Body of pancreas (tissue), 4 donors: ENCODE results near the gene MMAA. TPM values are rescaled to one million over a fixed set of nuclear protein-coding genes. Genes with fewer than 3 reads are reported as not detected.
A peak's percentile ranks its signal among the peaks of the same experiment; 100 is the strongest.

Source experiments
- ATAC-seq: fragments of 150-250 bp; one replicate; pipeline ENCODE4 v1.9.1; 2016
- DNase-seq, 4 donors: peaks; one replicate each; pipeline ENCODE4 v3.0.0-alpha.2; 2019
- H3K27ac ChIP-seq, 4 donors: fragments of 200-600 bp; sonication (generic); 1 replicate in 3 of 4; 2 replicates in 1 of 4; pipeline versions ENCODE4 v1.5.1 to v1.6.1; 2016 to 2019; ENCODE audit warnings: mild to moderate bottlenecking in 1 of 4, mixed read lengths in 1 of 4, moderate library complexity in 1 of 4
- H3K27me3 ChIP-seq, 2 donors: fragments of 200-600 bp; sonication (generic); one replicate each; pipeline ENCODE4 v1.6.0; 2016; ENCODE audit warnings: mild to moderate bottlenecking in 1 of 2
- H3K36me3 ChIP-seq, 2 donors: fragments of 200-600 bp; sonication (generic); replicated peaks in 1 of 2; 2 replicates each; pipeline ENCODE4 v1.5.1; 2016; ENCODE audit warnings: low read depth in 2 of 2; ENCODE audit not compliant: insufficient read depth in 1 of 2
- H3K4me1 ChIP-seq: fragments of 200-600 bp; sonication (generic); one replicate; pipeline ENCODE4 v1.6.0; 2016
- H3K4me3 ChIP-seq, 2 donors: fragments of 200-600 bp; sonication (generic); 1 replicate in 1 of 2; 2 replicates in 1 of 2; pipeline ENCODE4 v1.5.1; 2016 to 2019
- H3K9me3 ChIP-seq, 3 donors: fragments of 200-600 bp; sonication (generic); 1 replicate in 2 of 3; 2 replicates in 1 of 3; pipeline ENCODE4 v1.5.1; 2016
- CTCF ChIP-seq, 7 experiments: fragments of 450-650 bp in 4 of 7; fragments of 200-600 bp in 3 of 7; sonication (generic) in 3 of 7; IDR thresholded peaks; one replicate each; pipeline ENCODE4 v1.5.1; 2016 to 2019; ENCODE audit warnings: antibody characterized with exemption in 7 of 7
- POLR2A ChIP-seq, 3 donors: fragments of 450-650 bp; IDR thresholded peaks; one replicate each; pipeline ENCODE4 v1.6.1; 2016; ENCODE audit warnings: antibody characterized with exemption in 3 of 3, mild to moderate bottlenecking in 2 of 3
- WGBS, 2 donors: methylation state at CpG; one replicate each; pipeline ENCODE4 v1.1.5; 2017; 5-methylcytosine and 5-hydroxymethylcytosine counted together
- intact Hi-C: fragments of 100-400 bp; cut with DNase I; formaldehyde crosslinking; loops from one replicate; pipeline ENCODE4 v1.15.1; 2023
- total RNA-seq, 2 donors: library from RNA; depleted of rRNA; stranded (reverse); fragments of >200 nt; gene quantifications; one replicate each; pipeline ENCODE4 v1.1.0, GENCODE V29; 2016

MMAA gene
- total RNA-seq, 2 donors from 2014 or later: 2.1 to 6.9 TPM

DNA sequence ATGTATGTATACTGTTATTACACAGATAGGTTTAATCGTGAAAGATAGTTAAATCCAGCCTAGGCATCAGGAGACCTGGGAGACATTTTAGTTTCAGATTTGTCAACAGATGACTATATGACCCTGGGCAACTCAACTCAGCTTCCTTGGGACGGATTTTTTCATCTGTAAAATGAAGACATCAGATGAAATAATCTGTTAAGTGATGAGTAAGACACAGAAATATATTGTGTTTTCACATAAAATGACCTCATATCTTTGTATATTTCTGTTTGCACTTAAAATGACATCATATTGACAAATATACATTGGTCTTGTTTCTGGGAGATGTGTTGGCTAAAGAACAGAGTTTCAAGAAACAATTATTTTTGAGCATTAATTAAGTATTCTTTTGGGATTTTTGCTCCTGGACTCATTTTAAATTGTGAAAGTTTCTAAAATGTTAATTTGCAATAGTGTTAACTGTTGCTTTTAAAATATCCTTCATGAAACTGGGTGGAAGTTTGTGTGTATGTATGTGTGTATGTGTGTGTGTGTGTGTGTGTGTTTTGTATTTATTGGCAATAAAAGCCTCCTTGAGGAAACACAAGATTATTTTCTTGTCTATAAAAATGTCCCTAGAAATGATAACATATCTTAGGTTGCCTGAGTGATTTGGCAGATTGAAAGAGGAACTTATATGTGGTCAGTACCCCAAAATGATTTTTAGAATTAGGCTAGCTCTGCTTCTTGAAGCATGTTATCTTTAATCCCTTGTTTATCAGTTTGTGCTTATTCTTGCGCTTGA is 29.1 kb upstream of the MMAA start:
- intact Hi-C loops: no loop called here
- no peaks in the 10 kb centered on the region for H3K27me3 ChIP-seq

GRCh38 chr4:145602129-145602760 is 16.9 kb upstream of the MMAA start:
- Histone ChIP-seq H3K36me3 (no peaks in the 10 kb centered on the region), H3K9me3 (no peaks in the 10 kb centered on the region), H3K27ac (no peak overlapping the region), H3K27me3 (no peaks in the 10 kb centered on the region), H3K4me1 (no peaks in the 10 kb centered on the region), H3K4me3 (no peak overlapping the region)
- no peak for DNase-seq
- intact Hi-C loops: loop anchor here (5.0 kb wide), 1 partner anchor 365 kb away; no protein-coding TSS in a partner anchor
- TF ChIP-seq CTCF (IDR thresholded peaks at IDR 0.05) (no peak), POLR2A (IDR thresholded peaks at IDR 0.05) (no peak)
- ATAC-seq: no peak
- WGBS, 2 donors: 68 to 71% methylated on average over 4 of the region's 4 CpGs

More for the DNA sequence above, 29.1 kb upstream of the MMAA start:
- ATAC-seq (no peak), DNase-seq (no peak)
- no peaks in the 10 kb centered on the region for H3K36me3 ChIP-seq
- no peak overlapping the region for H3K27ac ChIP-seq
- no peaks in the 10 kb centered on the region for H3K9me3 ChIP-seq
- H3K4me3 ChIP-seq: no peak overlapping the region
- 66 to 75% methylated on average over 3 of the region's 3 CpGs for whole genome bisulfite sequencing, 2 donors
- no peaks in the 10 kb centered on the region for H3K4me1 ChIP-seq
- TF ChIP-seq POLR2A (IDR thresholded peaks at IDR 0.05) (no peak), CTCF (IDR thresholded peaks at IDR 0.05) (no peak)

DNA sequence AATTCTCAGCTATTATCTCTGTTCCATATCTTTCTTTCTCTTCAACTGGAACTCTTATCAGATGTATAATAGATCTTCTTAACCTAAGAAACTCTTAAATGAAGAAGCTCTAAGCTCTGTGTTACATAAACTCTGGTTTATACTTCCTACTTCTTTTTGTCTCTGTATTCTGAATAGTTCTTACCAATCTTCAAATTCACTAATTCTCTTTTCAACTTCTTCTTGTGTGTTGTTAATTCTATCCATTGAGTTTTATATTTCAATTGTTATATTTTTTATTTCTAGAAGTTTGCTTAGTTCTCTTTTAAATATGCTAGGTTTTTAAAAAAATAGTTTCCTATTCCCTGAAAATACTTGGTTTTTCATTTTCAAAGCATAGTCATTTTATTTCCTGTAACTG is 13.2 kb upstream of the MMAA start:
- TF ChIP-seq POLR2A (IDR thresholded peaks at IDR 0.05) (no peak), CTCF (IDR thresholded peaks at IDR 0.05) (no peak)
- H3K9me3 ChIP-seq: no peaks in the 10 kb centered on the region
- no peak overlapping the region for H3K4me3 ChIP-seq
- intact Hi-C loops: no loop called here
- ATAC-seq (no peak), DNase-seq (no peak)
- H3K36me3 ChIP-seq: no peaks in the 10 kb centered on the region
- H3K27ac ChIP-seq: no peak overlapping the region
- H3K27me3 ChIP-seq: no peaks in the 10 kb centered on the region
- no peaks in the 10 kb centered on the region for H3K4me1 ChIP-seq

DNA sequence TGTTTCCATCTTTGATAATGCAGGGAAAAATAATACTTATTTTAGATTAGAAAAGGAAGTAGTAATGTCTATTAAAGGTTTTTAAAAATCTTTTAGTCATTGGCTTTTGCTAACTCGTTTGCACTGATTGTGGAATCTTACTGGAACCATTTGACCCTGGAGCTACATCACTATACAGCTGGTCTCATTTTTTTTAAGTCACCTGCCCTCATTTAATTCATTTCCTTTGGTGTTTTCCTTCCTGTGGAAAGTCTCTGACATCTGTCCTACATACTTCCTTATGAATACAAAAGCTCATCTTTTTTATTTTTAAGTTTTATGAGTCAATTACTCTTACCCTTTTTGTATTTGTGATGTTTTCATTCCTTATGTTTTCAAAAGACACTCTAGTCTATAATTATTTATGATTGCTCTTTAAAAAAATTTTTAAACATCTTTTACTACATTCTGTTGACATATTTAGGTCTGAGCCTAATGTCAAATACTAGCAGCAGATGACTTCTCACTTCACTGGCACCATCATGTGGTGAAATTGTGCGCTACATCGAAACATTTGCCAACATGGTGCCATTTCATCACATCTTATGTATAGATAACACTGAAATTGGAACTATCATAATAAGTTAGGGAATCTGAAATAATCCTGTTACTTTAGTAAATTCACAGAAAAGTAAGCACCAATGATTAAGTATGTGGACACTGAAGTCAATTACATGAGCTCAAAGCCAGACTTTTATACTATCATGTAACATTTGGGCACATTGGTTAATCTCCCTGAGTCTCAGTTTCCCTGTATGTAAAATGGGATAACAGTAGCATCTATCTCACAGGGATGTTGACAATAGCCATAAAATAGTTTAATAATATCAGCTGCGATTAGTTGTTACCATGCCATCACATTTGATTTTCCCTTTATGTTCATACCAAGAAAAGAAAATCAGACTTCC is 9.4 kb upstream of the MMAA start:
- Histone ChIP-seq H3K4me1 (no peaks in the 10 kb centered on the region), H3K27me3 (no peaks in the 10 kb centered on the region), H3K4me3 (no peak overlapping the region), H3K27ac (no peak overlapping the region), H3K36me3 (no peaks in the 10 kb centered on the region), H3K9me3 (no peaks in the 10 kb centered on the region)
- ATAC-seq (peak; percentile 69), DNase-seq (peak; percentile 58 to 81 (median 73))
- intact Hi-C loops: loop anchor here (5.0 kb wide), 1 partner anchor 377 kb away; no protein-coding TSS in a partner anchor
- WGBS, 2 donors: 22 to 44% methylated on average over 4 of the region's 4 CpGs
- TF ChIP-seq POLR2A (IDR thresholded peaks at IDR 0.05): no peak
- TF ChIP-seq CTCF (IDR thresholded peaks at IDR 0.05): peak; percentile 43 to 84 (median 75)
